ENCODE results near the gene PLCB4.

- TF ChIP-seq CTCF (conservative IDR thresholded peaks at IDR 0.05) (no peak), EZH2 (IDR thresholded peaks at IDR 0.05; ENCODE audit: low read depth) (no peak)
These were observed 454.7 kb downstream of the PLCB4 start for GRCh38 chr20:9523636-9524035.

Data from PC-9 (cell line).